HG03045 (cell line): ENCODE measurements around the gene CXADR.
A peak's percentile ranks its signal among the peaks of the same experiment; 100 is the strongest.

Source experiments
- ATAC-seq: cut with Tn5 transposase; IDR thresholded peaks from one replicate; pipeline ENCODE4 v1.9.1; 2021; ENCODE audit warnings: mild to moderate bottlenecking, moderate library complexity; ENCODE audit not compliant: unreplicated experiment

Gene CXADR

DNA sequence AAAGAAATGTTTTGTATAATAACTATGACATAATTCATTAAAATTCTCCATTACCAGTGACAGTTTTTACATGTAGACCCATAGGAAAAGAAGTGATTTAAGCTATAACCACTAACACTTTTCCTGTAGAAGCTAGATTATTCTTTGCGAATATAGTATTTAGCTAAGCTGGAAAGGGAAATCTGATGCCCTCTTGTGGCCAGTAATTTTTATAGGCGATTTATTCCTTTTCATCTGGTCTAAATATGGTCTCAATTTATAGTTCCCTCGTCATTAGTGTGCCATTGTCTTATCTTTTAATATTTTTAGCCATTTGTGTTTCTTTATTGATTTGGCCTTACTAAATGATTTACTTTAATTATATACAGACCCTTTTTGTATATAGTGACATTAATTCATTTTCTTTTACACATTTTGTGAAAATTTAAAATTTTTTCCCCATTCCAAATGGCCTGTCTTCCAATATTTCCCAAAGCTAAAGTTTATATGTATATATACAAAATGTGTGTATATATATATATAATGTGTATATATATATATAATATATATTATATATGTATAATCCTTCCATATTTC lies 73.1 kb downstream of the CXADR start:
- ATAC-seq: no peak

DNA sequence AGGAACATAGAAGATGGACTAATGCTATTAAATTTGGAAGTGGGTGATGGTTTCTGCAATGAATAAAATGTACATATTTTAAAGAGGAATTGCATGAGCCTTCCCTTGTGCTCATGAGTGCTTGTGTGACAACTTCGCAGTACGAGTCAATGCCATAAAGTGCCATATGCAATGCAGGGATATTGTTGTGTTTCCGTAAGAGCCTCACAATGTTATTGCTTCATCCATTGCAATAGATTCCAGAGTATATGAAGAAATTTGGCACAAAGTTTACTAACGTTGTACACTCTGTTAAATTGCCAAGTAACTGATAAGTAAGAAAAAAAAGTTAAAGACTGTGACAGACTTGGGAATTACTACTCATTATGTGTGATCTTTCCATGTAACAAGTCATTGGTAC lies 77.6 kb downstream of the CXADR start:
- ATAC-seq: no peak

DNA sequence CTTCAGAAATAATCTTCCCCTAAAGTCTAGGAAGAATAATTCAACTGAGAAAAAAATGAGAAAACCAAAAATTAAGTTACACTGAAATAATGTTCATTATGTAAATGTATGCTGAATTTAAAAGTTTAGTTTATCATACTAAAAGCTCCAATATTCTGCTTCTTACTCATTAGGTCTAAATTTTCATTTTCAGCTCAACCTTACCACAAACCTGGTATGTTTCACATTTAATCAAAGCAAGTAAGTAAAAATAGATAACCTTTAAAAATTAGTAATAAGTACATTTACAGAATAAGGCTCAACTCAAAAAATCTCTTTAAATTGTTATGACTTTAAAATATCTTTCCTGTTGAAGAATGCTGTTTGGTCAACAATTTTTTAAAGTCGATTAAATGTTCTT lies 84.8 kb downstream of the CXADR start:
- no peak for ATAC-seq

DNA sequence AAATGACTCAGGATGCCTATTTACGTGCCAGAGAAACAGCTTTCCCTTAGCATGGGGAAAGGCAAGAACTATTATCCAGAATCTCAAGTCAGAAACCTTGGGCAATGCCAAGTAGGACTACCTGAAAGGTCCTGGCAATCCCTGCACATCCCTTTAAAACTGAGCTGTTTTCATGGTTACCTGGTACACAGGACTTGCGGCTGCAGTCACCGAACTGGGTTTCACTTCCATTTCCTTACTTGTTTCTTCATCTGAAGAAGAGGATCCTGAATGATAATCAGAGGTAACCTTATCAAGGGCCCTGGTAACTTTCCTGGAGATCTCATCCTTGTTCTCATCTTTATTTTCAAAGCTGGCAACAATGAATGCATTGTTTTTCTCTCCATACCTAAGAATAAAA lies 85.6 kb downstream of the CXADR start:
- peak; percentile 70 for ATAC-seq

DNA sequence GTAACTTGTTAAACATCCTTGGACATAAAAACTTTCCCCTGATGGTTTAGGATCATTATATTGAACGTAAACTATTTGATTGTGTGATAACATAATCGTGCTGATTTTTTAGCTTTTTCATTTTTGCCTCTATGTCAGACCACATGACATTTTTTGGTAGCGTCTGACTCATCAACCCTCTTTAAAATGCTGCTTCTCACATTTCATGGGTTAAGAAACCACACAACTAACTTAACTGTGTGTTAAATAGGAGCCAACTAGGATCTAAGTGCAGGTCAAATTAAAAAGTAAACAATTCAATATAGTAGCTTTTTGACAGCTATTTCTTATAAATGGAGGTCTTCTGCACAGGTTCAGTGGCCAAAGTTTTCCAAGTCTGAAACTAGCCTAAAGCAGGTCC lies 90.0 kb downstream of the CXADR start:
- ATAC-seq: no peak

DNA sequence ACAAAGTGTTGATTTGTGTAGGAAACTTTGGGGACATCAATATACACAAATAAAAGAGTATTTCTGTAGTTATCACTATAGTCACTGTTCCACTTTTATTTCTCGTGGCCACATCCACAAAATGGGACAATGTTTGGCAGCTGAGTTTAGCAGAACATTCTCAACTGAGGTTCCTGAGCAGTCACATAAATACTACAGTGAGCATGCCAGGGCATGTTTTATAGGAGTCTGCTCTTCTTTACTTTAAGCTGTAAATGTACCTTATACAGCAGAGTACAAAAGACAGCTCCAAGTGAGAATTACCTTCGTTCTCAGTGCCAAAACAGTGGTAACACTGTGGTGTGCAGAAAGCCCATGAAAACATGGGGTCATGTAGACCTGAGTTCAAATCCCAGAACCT lies 94.8 kb downstream of the CXADR start:
- ATAC-seq: no peak

DNA sequence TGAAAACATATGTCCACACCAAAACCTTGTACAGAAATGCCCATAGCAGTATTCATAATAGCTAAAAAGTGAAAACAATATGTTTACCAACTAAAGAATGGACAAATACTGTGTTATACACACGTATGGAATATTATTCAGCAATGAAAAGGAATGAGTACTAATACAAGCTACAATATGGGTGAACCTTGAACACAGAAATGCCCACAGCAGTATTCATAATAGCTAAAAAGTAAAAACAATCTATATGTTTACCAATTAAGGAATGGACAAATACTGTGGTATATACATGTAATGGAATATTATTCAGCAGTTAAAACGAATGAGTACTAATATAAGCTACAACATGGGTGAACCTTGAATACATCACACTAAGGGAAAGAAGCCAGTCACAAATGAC lies 96.8 kb downstream of the CXADR start:
- no peak for ATAC-seq

DNA sequence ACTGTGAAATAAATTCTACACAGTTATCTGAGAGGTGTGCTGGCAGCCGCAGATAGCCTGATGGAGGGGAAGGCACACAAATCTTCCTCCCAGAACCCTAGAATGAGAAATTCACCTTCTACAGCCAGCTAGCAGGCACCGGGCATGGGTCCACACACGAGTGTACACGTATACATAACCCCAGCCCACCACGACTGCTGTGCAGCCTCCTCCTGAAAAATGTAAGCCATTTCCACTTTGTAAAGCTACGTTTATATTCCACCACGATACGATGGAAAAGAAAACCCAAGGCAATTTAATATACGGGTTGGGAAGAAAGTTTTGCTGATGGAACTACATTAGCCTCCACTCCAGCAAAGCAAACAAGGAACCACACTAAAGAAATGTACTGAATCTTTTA lies 98.1 kb downstream of the CXADR start:
- no peak for ATAC-seq

DNA sequence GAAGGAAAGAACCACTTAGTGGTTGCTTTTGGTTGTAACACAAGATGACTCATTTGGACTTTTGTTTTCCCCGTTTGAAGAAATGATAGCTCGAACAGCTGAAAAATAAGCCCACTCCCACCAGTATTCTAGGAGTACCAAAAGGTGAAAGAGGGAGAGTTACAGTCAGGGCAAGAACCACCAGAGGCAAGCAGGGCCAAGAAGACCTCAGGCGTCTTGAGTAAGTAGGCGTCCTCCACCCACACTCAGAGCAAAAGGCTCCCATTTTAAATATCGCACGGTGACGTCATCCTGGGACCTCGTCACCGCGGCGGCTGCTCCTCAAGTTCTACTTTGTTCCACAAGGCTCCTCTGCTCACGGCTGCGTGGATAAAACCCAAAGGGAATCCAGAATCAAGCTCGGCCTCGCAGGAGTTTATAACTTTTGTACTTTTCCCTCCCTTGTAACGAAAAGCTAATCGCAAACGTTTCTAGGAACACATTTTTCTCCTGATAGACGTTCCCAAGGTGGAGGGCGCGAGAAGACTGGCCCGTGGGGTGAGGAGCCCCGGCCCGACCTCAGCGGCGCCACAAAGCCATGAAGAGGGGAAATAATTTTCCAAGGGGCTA lies 98.7 kb downstream of the CXADR start:
- peak; percentile 68 for ATAC-seq

DNA sequence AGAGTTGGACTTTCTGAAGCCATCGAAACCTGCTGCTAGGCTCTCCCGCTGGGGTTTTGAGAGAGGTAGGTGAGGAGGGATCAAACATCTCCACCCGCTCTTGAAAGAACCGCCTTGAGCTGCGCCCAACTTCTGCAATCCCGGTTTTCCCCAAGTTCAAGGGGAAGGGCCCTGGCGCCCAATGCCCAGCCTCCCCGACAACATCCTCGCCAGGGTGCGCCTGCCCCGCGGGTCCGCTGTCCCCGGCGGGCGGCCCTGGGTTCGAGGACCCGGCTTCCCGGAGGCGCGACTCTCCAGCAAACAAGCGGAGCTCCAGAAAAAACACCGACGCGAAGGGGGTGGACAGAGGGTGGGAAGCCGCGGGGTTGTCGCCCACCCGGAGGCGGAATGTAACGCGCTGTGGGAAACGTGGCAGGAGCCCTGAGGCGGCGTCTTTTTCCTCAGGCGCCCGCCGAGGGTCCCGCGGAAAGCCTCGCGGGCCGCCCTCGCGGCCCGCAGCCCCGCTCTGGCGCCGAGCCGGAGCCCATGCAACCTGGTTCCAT lies 99.3 kb downstream of the CXADR start:
- peak; percentile 13 for ATAC-seq

DNA sequence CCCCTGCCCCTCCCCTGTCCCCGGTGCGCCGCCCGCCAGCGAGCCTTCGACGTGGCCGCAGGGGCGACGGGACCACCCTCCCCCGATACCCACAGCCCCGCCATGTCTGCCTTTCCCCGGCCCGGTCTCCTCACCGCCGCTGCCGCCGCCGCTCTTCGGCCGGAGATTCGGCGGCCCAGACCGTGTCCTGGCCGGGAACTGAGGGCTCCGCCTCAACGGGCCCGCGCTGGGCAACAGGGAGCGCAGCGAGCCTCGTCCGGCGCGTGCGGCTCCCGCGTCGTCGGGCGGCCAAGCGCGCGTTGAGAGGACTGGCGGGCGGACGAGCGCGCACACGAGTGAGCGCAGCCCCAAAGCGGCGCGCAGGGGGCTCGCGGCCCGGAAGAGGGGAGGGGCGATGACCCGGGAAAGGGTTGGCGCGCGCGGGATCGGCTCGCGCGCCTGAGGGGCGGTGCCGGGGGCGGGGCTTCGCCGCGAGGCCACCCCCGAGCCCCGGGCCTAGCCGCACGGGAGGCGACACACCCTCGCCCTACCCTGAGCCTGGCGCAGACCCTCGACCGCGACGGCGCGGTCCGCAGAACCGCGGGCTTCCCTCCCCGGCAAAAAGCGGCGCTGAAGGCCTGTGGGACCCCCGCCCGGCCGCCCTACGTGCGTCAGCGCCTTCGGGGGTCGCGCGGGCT lies 99.9 kb downstream of the CXADR start, which contains the start of gene BTG3:
TSS of gene BTG3 (minus strand) at position 337 of the 677 bp plus-strand sequence. CDS start 3,757 bp downstream, outside the sequence.
- ATAC-seq: peak; percentile 86

DNA sequence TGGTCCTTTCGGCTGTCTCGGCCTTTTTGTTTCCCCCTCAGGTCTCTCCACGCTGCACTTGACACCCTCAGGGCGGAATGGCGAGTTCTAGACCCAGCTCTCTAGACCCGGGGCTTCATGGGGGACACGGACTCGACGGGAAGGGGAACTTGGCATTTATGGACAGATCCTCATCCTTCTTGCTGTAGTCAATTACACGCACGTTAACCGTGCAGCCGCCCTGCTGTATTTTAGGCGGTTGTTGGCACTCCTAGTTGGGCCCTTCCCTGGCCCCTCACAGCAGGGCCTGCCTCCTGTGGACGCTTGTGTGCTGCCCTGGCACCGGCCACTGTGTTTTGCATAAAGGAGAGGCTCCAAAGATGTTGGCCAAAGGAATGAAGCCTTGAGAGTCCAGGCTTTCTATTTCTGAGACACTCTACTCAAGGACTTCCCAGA lies 100.4 kb downstream of the CXADR start:
- no peak for ATAC-seq

DNA sequence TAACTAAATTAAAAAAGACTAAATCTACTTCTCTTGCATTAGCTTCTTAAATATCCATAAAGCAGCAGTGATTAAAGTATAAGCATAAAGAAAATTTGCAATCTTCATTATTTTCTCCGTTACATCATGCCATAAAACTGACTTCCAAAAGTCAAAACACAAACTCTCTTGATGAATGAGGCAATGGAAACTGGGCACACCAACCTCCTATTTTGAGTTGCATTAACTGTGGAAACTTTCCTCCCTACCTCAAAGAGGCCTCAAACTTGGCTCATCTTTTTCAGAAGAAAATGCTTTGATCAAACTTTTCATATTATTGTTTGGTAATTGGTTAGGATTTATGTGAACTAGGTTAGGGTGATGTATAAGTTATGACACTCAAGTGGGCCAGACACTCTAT lies 104.0 kb downstream of the CXADR start:
- ATAC-seq: no peak

DNA sequence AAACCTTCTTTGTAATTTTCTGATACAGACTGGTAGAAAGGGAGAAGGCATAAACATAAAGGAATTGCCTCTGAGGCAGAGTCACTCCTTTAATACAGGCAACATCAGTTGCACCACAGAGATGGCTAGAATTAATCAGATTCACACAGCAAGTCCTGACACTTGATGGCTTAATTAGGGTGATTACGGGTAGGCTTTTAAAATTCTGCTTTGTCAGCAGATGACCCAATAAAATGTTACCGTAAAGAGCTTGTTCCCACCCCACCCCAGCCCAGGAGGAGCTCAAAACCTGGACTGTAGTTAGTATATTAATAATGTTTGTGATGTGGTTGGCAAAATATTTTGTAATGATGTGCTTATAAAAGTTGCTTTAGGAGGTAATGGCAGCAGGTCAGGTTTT lies 109.2 kb downstream of the CXADR start:
- no peak for ATAC-seq

DNA sequence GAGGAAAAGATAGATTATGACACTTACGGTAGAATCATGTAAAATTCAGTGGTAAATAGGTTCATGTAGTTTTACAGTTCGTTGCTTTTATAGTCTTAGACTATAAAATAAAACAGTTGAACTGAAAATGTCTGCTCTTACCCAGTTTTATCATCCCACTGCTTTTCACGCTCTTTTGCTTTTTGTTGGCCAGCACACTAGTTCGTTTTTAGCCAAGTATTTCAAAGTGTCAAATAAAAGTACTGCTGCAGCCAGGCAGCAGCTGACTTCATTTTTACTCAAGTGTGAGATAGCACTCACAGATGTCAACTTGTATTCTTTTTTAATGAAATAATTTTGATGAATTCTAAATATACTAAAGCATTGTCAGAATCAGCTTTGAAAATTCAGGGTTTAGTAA lies 118.4 kb downstream of the CXADR start:
- no peak for ATAC-seq

DNA sequence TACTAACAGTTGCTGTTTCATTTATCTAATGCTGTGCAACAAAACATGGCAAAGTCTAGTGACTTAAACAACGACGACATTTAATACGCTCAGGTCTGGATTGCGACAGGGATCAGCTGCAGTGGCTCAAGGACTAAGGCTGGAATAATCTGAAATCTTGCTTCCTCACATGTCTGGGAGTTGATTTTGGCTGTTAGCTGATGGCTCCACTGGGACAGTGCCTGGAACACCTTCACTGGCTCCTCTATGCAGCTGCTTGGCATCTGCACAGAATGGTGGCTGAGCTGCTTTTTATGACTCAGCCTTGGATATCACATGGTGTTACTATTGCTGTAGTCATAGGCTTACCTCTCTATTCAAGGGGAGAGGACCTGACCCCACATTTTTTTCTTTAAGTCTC lies 123.9 kb downstream of the CXADR start:
- ATAC-seq: no peak

DNA sequence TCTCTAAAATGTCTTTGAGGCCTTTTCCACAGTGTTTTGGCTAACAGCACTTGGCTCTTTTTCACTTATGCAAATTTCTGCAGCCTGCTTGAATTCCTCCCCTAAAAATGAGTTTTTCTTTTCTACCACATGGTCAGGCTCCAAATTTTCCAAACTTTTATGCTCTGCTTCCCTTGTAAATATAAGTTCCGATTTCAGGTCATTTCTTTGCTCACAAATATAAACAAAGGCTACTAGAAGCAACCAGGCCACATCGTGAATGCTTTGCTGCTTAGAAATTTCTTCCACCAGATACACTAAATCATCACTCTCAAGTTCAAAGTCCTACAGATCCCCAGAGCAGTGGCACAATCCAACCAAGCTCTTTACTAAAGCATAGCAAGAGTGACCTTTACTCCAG lies 128.0 kb downstream of the CXADR start:
- no peak for ATAC-seq
